ENCODE measurements around the gene CFAP251.
"Not testable (repeated sequence)": the region's sequence is repeated elsewhere in the genome, so short reads cannot be mapped to it uniquely, and the experiment has no call there.

CFAP251 gene

GRCh38 chr12:121888083-121888477 lies 30.3 kb upstream of the CFAP251 start:
- Histone ChIP-seq H3K4me3 (ENCODE audit: insufficient read depth, low read depth, low read length) (peak overlapping the region; percentile 94), H3K9me3 (ENCODE audit: control insufficient read depth, low read length) (no peaks in the 10 kb centered on the region), H3K36me3 (ENCODE audit: control insufficient read depth, insufficient read depth, low read length) (no peaks in the 10 kb centered on the region), H3K27me3 (ENCODE audit: control insufficient read depth, insufficient read depth, low read length, poor library complexity, severe bottlenecking) (no peaks in the 10 kb centered on the region), H3K4me1 (ENCODE audit: control insufficient read depth, insufficient read depth, low read length) (no peaks in the 10 kb centered on the region), H3K27ac (ENCODE audit: insufficient read depth, low read depth, low read length, poor library complexity, severe bottlenecking) (no peak overlapping the region)
- 75 to 84% methylated on average over 6 of the region's 6 CpGs for WGBS, 2 experiments

DNA sequence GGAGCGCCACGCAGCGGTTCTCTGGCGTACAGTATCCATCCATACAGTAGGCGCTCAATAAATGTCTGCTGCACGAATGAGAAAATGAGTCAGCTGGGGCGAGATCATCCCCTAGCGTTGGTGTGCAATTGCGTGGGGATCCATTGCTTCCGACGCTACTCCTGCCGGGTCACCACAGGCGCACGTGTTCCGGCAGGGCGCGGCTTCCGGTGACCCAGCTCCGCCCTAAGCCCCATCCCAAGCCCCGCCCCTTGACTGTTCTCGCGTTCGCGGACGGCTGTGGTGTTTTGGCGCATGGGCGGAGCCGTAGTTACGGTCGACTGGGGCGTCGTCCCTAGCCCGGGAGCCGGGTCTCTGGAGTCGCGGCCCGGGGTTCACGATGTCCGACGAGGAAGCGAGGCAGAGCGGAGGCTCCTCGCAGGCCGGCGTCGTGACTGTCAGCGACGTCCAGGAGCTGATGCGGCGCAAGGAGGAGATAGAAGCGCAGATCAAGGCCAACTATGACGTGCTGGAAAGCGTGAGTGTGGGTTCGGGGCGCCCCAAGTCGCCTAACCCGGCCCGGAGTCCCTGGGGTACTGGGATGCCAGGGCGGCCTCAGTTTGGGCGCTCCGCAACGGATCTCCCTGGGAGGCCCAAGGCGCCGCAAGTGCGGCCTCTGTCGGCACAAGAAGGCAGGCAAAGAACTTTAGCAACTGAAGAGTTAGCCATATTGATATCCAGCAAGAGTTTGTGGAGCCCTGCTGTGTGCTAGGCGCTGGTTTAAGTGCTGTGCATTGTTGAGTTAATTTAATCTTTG lies 29.7 kb upstream of the CFAP251 start, which contains the start of gene PSMD9:
Gene PSMD9 (plus strand): TSS at position 313 of the 796 bp plus-strand sequence. CDS start 67 bp downstream, at position 380.
- no peaks in the 10 kb centered on the region for H3K9me3 ChIP-seq (ENCODE audit: control insufficient read depth, low read length)
- peak within 1 kb of the TSS; percentile 97 for H3K27ac ChIP-seq (ENCODE audit: insufficient read depth, low read depth, low read length, poor library complexity, severe bottlenecking)
- 2 to 3% methylated on average over 67 of the region's 67 CpGs for WGBS, 2 experiments
- no peaks in the 10 kb centered on the region for H3K4me1 ChIP-seq (ENCODE audit: control insufficient read depth, insufficient read depth, low read length)
- peak within 1 kb of the TSS; percentile 94 for H3K4me3 ChIP-seq (ENCODE audit: insufficient read depth, low read depth, low read length)
- no peaks in the 10 kb centered on the region for H3K27me3 ChIP-seq (ENCODE audit: control insufficient read depth, insufficient read depth, low read length, poor library complexity, severe bottlenecking)
- H3K36me3 ChIP-seq (ENCODE audit: control insufficient read depth, insufficient read depth, low read length): no peaks in the 10 kb centered on the region

DNA sequence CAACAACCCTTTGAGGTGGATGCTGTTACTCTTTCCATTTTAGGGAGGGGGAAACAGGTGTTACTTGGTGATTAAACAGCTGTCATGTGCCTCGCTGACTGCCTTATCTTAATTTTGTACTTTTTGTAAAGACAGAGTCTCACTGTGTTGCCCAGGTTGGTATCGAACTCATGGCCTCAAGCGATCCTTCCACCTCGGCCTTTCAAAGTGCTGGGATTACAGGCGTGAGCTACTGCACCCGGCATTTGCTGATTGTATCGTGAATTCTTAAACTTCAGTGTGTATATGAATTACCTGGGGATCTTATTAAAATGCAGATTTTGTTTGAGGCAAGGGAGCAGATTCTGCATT lies 29.1 kb upstream of the CFAP251 start:
- Histone ChIP-seq H3K36me3 (ENCODE audit: control insufficient read depth, insufficient read depth, low read length) (no peaks in the 10 kb centered on the region), H3K27me3 (ENCODE audit: control insufficient read depth, insufficient read depth, low read length, poor library complexity, severe bottlenecking) (no peaks in the 10 kb centered on the region), H3K9me3 (ENCODE audit: control insufficient read depth, low read length) (no peaks in the 10 kb centered on the region), H3K4me3 (ENCODE audit: insufficient read depth, low read depth, low read length) (peak overlapping the region; percentile 94), H3K27ac (ENCODE audit: insufficient read depth, low read depth, low read length, poor library complexity, severe bottlenecking) (peak overlapping the region; percentile 97), H3K4me1 (ENCODE audit: control insufficient read depth, insufficient read depth, low read length) (no peaks in the 10 kb centered on the region)
- WGBS, 2 experiments: 17 to 18% methylated on average over 7 of the region's 7 CpGs

GRCh38 chr12:121889661-121890060 lies 28.7 kb upstream of the CFAP251 start:
- not testable (repeated sequence) for H3K27ac ChIP-seq (ENCODE audit: insufficient read depth, low read depth, low read length, poor library complexity, severe bottlenecking); H3K9me3 ChIP-seq (ENCODE audit: control insufficient read depth, low read length); H3K4me1 ChIP-seq (ENCODE audit: control insufficient read depth, insufficient read depth, low read length); H3K36me3 ChIP-seq (ENCODE audit: control insufficient read depth, insufficient read depth, low read length); H3K27me3 ChIP-seq (ENCODE audit: control insufficient read depth, insufficient read depth, low read length, poor library complexity, severe bottlenecking)
- 84% methylated on average over 6 of the region's 6 CpGs for WGBS, 2 experiments
- H3K4me3 ChIP-seq (ENCODE audit: insufficient read depth, low read depth, low read length): peak overlapping the region; percentile 94

DNA sequence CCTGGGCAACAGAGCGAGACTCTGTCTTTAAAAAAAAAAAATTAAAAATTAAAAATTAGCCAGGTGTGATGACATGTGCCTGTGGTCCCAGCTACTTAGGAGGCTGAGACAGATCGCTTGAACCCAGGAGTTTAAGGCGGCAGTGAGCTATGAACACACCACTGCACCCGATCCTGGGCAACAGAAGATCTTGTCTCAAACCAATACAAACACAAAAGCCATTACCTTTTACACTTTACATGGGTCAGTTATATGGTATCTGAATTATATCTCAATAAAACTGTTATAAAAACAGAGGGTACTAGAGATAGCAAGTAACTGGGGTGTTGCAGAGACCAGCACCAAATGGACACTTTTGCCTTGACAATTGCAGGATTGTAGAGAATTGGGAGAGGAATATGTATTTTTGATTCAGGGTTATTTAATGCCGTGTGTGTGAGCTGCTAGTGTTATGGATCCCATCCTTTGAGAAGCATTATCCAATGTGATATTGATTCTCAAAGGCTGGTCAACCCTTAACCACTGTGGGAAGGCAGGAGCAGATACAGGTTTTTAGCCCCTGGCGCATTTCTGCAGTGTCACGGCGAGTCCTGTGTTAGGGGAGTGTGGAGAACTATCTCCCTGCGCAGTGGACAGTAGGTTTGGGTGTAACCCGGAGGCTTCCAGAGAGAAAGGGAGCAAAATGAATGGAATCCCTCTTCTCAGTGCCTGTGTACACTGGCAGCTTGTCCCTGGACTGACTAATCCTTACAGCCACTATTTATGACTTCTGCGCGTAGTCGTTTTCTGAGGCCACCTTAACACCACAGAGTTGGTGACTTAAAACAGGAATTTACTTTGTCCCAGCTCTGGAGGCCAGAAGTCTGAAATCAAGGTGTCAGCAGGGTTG lies 25.5 kb upstream of the CFAP251 start:
- no peak overlapping the region for H3K4me3 ChIP-seq (ENCODE audit: insufficient read depth, low read depth, low read length)
- no peak overlapping the region for H3K27ac ChIP-seq (ENCODE audit: insufficient read depth, low read depth, low read length, poor library complexity, severe bottlenecking)
- H3K27me3 ChIP-seq (ENCODE audit: control insufficient read depth, insufficient read depth, low read length, poor library complexity, severe bottlenecking): no peaks in the 10 kb centered on the region
- WGBS, 2 experiments: 93 to 95% methylated on average over 13 of the region's 13 CpGs
- H3K9me3 ChIP-seq (ENCODE audit: control insufficient read depth, low read length): no peaks in the 10 kb centered on the region
- H3K36me3 ChIP-seq (ENCODE audit: control insufficient read depth, insufficient read depth, low read length): peaks cover 4% of the 10 kb centered on the region
- no peaks in the 10 kb centered on the region for H3K4me1 ChIP-seq (ENCODE audit: control insufficient read depth, insufficient read depth, low read length)

DNA sequence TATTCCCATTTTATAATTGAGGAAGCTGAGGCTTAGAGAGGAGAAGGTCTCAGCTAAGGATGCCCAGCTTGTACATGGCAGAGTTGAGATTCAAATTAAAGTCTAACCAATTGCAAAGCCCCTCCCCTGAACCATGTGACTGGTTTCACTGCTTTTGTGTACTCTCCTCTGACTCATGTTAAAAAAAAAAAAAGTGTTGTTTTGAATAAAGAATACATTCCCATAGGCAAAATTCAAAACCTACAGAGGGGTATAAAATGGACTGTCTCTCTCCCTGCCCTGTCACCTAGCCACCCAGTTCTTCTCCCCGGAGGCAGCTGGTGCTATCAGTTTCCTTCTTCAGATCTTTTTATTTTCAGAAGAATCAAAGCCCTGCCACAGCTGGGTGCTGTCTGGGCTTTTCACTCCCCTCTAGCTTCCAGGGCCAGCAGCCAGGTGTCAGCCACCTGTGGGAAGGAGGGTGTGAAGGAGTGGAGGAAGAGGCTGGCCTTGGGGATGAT lies 24.4 kb upstream of the CFAP251 start:
- Histone ChIP-seq H3K36me3 (ENCODE audit: control insufficient read depth, insufficient read depth, low read length) (peaks cover 4% of the 10 kb centered on the region), H3K27ac (ENCODE audit: insufficient read depth, low read depth, low read length, poor library complexity, severe bottlenecking) (no peak overlapping the region), H3K27me3 (ENCODE audit: control insufficient read depth, insufficient read depth, low read length, poor library complexity, severe bottlenecking) (no peaks in the 10 kb centered on the region), H3K4me3 (ENCODE audit: insufficient read depth, low read depth, low read length) (no peak overlapping the region), H3K4me1 (ENCODE audit: control insufficient read depth, insufficient read depth, low read length) (no peaks in the 10 kb centered on the region), H3K9me3 (ENCODE audit: control insufficient read depth, low read length) (no peaks in the 10 kb centered on the region)
- WGBS, 2 experiments: 79 to 85% methylated on average over 1 of the region's 1 CpG

DNA sequence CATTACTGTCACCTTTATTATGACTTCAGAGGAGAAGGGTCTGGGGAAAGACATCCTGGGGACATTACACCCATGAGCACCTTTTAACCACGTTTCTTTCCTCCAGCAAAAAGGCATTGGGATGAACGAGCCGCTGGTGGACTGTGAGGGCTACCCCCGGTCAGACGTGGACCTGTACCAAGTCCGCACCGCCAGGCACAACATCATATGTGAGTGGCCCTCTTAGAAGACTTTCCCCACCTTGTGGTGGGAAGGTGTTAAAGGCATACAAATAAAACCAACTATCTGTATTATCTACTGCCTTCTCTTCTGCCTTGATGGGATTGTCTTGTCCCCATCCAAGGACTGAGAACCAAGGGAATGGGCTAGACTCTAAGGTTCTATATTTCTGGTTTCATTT lies 23.8 kb upstream of the CFAP251 start:
- WGBS, 2 experiments: 83 to 88% methylated on average over 7 of the region's 7 CpGs
- no peaks in the 10 kb centered on the region for H3K4me1 ChIP-seq (ENCODE audit: control insufficient read depth, insufficient read depth, low read length)
- H3K9me3 ChIP-seq (ENCODE audit: control insufficient read depth, low read length): no peaks in the 10 kb centered on the region
- H3K27me3 ChIP-seq (ENCODE audit: control insufficient read depth, insufficient read depth, low read length, poor library complexity, severe bottlenecking): no peaks in the 10 kb centered on the region
- H3K27ac ChIP-seq (ENCODE audit: insufficient read depth, low read depth, low read length, poor library complexity, severe bottlenecking): no peak overlapping the region
- peaks cover 4% of the 10 kb centered on the region for H3K36me3 ChIP-seq (ENCODE audit: control insufficient read depth, insufficient read depth, low read length)
- no peak overlapping the region for H3K4me3 ChIP-seq (ENCODE audit: insufficient read depth, low read depth, low read length)

- no peak overlapping the region for H3K27ac ChIP-seq (ENCODE audit: insufficient read depth, low read depth, low read length, poor library complexity, severe bottlenecking)
- H3K36me3 ChIP-seq (ENCODE audit: control insufficient read depth, insufficient read depth, low read length): peaks cover 19% of the 10 kb centered on the region
- no peaks in the 10 kb centered on the region for H3K9me3 ChIP-seq (ENCODE audit: control insufficient read depth, low read length)
- WGBS, 2 experiments: 92 to 95% methylated on average over 5 of the region's 5 CpGs
- no peaks in the 10 kb centered on the region for H3K27me3 ChIP-seq (ENCODE audit: control insufficient read depth, insufficient read depth, low read length, poor library complexity, severe bottlenecking)
- H3K4me3 ChIP-seq (ENCODE audit: insufficient read depth, low read depth, low read length): no peak overlapping the region
- H3K4me1 ChIP-seq (ENCODE audit: control insufficient read depth, insufficient read depth, low read length): no peaks in the 10 kb centered on the region
Observed at GRCh38 chr12:121898287-121898686, 20.1 kb upstream of the CFAP251 start.

GRCh38 chr12:121899590-121899989 lies 18.8 kb upstream of the CFAP251 start:
- no peaks in the 10 kb centered on the region for H3K27me3 ChIP-seq (ENCODE audit: control insufficient read depth, insufficient read depth, low read length, poor library complexity, severe bottlenecking)
- no peaks in the 10 kb centered on the region for H3K4me1 ChIP-seq (ENCODE audit: control insufficient read depth, insufficient read depth, low read length)
- 97% methylated on average over 14 of the region's 14 CpGs for WGBS, 2 experiments
- H3K4me3 ChIP-seq (ENCODE audit: insufficient read depth, low read depth, low read length): no peak overlapping the region
- H3K36me3 ChIP-seq (ENCODE audit: control insufficient read depth, insufficient read depth, low read length): peaks cover 26% of the 10 kb centered on the region
- no peak overlapping the region for H3K27ac ChIP-seq (ENCODE audit: insufficient read depth, low read depth, low read length, poor library complexity, severe bottlenecking)
- no peaks in the 10 kb centered on the region for H3K9me3 ChIP-seq (ENCODE audit: control insufficient read depth, low read length)

GRCh38 chr12:121903202-121903601 lies 15.2 kb upstream of the CFAP251 start:
- H3K27ac ChIP-seq (ENCODE audit: insufficient read depth, low read depth, low read length, poor library complexity, severe bottlenecking): no peak overlapping the region
- WGBS, 2 experiments: 90% methylated on average over 2 of the region's 2 CpGs
- no peaks in the 10 kb centered on the region for H3K4me1 ChIP-seq (ENCODE audit: control insufficient read depth, insufficient read depth, low read length)
- H3K36me3 ChIP-seq (ENCODE audit: control insufficient read depth, insufficient read depth, low read length): peaks cover 29% of the 10 kb centered on the region
- no peak overlapping the region for H3K4me3 ChIP-seq (ENCODE audit: insufficient read depth, low read depth, low read length)
- H3K27me3 ChIP-seq (ENCODE audit: control insufficient read depth, insufficient read depth, low read length, poor library complexity, severe bottlenecking): no peaks in the 10 kb centered on the region
- no peaks in the 10 kb centered on the region for H3K9me3 ChIP-seq (ENCODE audit: control insufficient read depth, low read length)

All from ectodermal cell (in vitro differentiated cells).